GM12878 (cell line): ENCODE results near the gene MCC. TPM values are rescaled to one million over a fixed set of nuclear protein-coding genes. Genes with fewer than 3 reads are reported as not detected.

ENCODE experiments used
- ATAC-seq: fragments of 200-7000 bp; cut with Tn5 transposase; 3 replicates; pipeline ENCODE4 v1.9.1; 2020; ENCODE audit warnings: mild to moderate bottlenecking, moderate library complexity
- BruUV-seq: library from RNA; stranded (reverse); fragments of 400-500 nt; replicated peaks from 2 replicates; lab custom pipeline; 2021; lab: Mats Ljungman, UMichigan
- CTCF ChIA-PET: fragments of 300-600 bp; sonication (Branson Sonifier 250); formaldehyde crosslinking; extraction: SDS; loops from one replicate; lab custom pipeline; 2021; ENCODE audit warnings: inconsistent platforms; lab: Yijun Ruan, JAX
- POLR2A ChIA-PET: fragments of 350-600 bp; formaldehyde crosslinking; extraction: SDS; loops from one replicate; lab custom pipeline; 2021; ENCODE audit warnings: inconsistent platforms; lab: Charles Lee
- RAD21 ChIA-PET: fragments of 300-600 bp; sonication (Branson Sonifier 250); formaldehyde crosslinking; loops from one replicate; lab custom pipeline; 2023; ENCODE audit warnings: antibody characterized with exemption; ENCODE audit not compliant: unreplicated experiment; lab: Charles Lee
- SMC1A ChIA-PET: fragments of 300-600 bp; sonication (Branson Sonifier 250); formaldehyde crosslinking; loops from one replicate; lab custom pipeline; 2023; ENCODE audit not compliant: unreplicated experiment, uncharacterized antibody; lab: Charles Lee
- DNase-seq: peaks from one replicate; pipeline ENCODE4 v3.0.0-alpha.2; 2011; ENCODE audit warnings: low read depth, low spot score
- FAIRE-seq: peaks from 3 replicates; lab custom pipeline; 2011; peaks lifted over from hg19 to GRCh38; lab: Jason Lieb, UNC
- H2AFZ ChIP-seq: 2 replicates; pipeline ENCODE4 v1.6.0; 2011; ENCODE audit warnings: low read depth, low read length, control low read depth; ENCODE audit not compliant: control insufficient read depth
- H3K27ac ChIP-seq: 2 replicates; pipeline ENCODE4 v1.5.1; 2011; ENCODE audit warnings: control low read depth; ENCODE audit not compliant: control insufficient read depth, insufficient read depth
- H3K27me3 ChIP-seq, 2 experiments: replicated peaks in 1 of 2; 2 replicates each; pipeline versions ENCODE4 v1.6.0 to v1.6.1; 2011; ENCODE audit warnings: low read length in 1 of 2; ENCODE audit not compliant: control insufficient read depth in 2 of 2, insufficient read depth in 2 of 2
- H3K36me3 ChIP-seq, 2 experiments: 2 replicates each; pipeline ENCODE4 v1.5.1; 2011; ENCODE audit warnings: low read length in 1 of 2; ENCODE audit not compliant: control insufficient read depth in 2 of 2, insufficient read depth in 2 of 2
- H3K4me1 ChIP-seq: 2 replicates; pipeline ENCODE4 v1.6.1; 2011; ENCODE audit warnings: mild to moderate bottlenecking, low read length, moderate library complexity, mixed read lengths; ENCODE audit not compliant: control insufficient read depth, insufficient read depth
- H3K4me2 ChIP-seq: 2 replicates; pipeline ENCODE4 v1.6.0; 2011; ENCODE audit warnings: control low read depth; ENCODE audit not compliant: control insufficient read depth, insufficient read depth
- H3K4me3 ChIP-seq: fragments of 200-600 bp; sonication (generic); 2 replicates; pipeline ENCODE4 v1.5.1; 2016
- H3K79me2 ChIP-seq: 2 replicates; pipeline ENCODE4 v1.6.0; 2011; ENCODE audit warnings: low read length; ENCODE audit not compliant: control insufficient read depth, insufficient read depth
- H3K9ac ChIP-seq: 2 replicates; pipeline ENCODE4 v1.8.0; 2011; ENCODE audit warnings: low read length, control low read depth, mixed read lengths; ENCODE audit not compliant: control insufficient read depth, insufficient read depth
- H3K9me3 ChIP-seq: replicated peaks from 3 replicates; pipeline ENCODE4 v1.5.1; 2011; ENCODE audit warnings: mild to moderate bottlenecking, low read length; ENCODE audit not compliant: control insufficient read depth, insufficient read depth
- H4K20me1 ChIP-seq: 2 replicates; pipeline ENCODE4 v1.6.0; 2011; ENCODE audit not compliant: control insufficient read depth, insufficient read depth
- EP300 ChIP-seq, 2 experiments: fragments of 150-350 bp in 1 of 2; IDR thresholded peaks; 2 replicates each; pipeline ENCODE4 v1.6.1; 2011 to 2012; ENCODE audit warnings: low read depth in 2 of 2, low read length in 2 of 2, borderline replicate concordance in 1 of 2, improper control_type of control experiment in 1 of 2, inconsistent platforms in 1 of 2; ENCODE audit not compliant: control insufficient read depth in 1 of 2
- IKZF2 ChIP-seq, 2 experiments: fragments of 450-650 bp; IDR thresholded peaks; 2 replicates each; pipeline ENCODE4 v1.6.1; 2017; ENCODE audit warnings: mild to moderate bottlenecking in 2 of 2, moderate library complexity in 2 of 2
- KLF5 ChIP-seq: fragments of 450-650 bp; IDR thresholded peaks from 2 replicates; pipeline ENCODE4 v1.6.1; 2014; ENCODE audit warnings: mild to moderate bottlenecking; ENCODE audit not compliant: partially characterized antibody
- MYC ChIP-seq: IDR thresholded peaks from 2 replicates; pipeline ENCODE4 v1.6.1; 2011; ENCODE audit warnings: mild to moderate bottlenecking, low read length, moderate library complexity, inconsistent platforms; ENCODE audit not compliant: insufficient read depth, insufficient replicate concordance, insufficient read length, severe bottlenecking
- NFYA ChIP-seq: IDR thresholded peaks from 2 replicates; pipeline ENCODE4 v1.6.1; 2011; ENCODE audit warnings: low read depth, mild to moderate bottlenecking, low read length, improper control_type of control experiment, borderline replicate concordance
- RUNX3 ChIP-seq: IDR thresholded peaks from 2 replicates; pipeline ENCODE4 v1.6.1; 2012; ENCODE audit warnings: low read length, inconsistent platforms
- SMAD1 ChIP-seq: fragments of 450-650 bp; IDR thresholded peaks from 2 replicates; pipeline ENCODE4 v1.6.1; 2018; ENCODE audit warnings: mild to moderate bottlenecking, low read depth; ENCODE audit not compliant: partially characterized antibody
- ZZZ3 ChIP-seq: IDR thresholded peaks from 2 replicates; pipeline ENCODE4 v1.6.1; 2011; ENCODE audit warnings: low read depth; ENCODE audit not compliant: control insufficient read depth, insufficient read length
- WGBS: methylation state at CpG from one replicate; pipeline ENCODE4 v1.1.6; 2016; ENCODE audit warnings: low lambda C conversion rate; ENCODE audit not compliant: insufficient replicate concordance, insufficient coverage; ENCODE audit errors: missing lambda C conversion rate; 5-methylcytosine and 5-hydroxymethylcytosine counted together
- in situ Hi-C: fragments of 300-500 bp; cut with MboI; formaldehyde crosslinking; loops from 9 replicates; pipeline ENCODE4 v1.14.3; 2018; ENCODE audit warnings: mixed read lengths
- intact Hi-C: fragments of 100-400 bp; cut with micrococcal nuclease; formaldehyde crosslinking; loops from one replicate; pipeline ENCODE4 v1.14.2; 2022; ENCODE audit not compliant: unreplicated experiment
- polyA plus RNA-seq, 11 experiments: library from polyadenylated mRNA; depleted of rRNA in 4 of 11; unstranded in 6 of 11; stranded (reverse) in 5 of 11; fragments of >200 nt; fragmentation: Nextera tagmentation in 4 of 11; fragmentation: Illumina TruSeq in 1 of 11; extraction: Ambion mirVana in 4 of 11; extraction: Trizol in 1 of 11; gene quantifications; 1 replicate in 1 of 11; 2 replicates in 10 of 11; pipeline versions ENCODE4 v1.2.1 to v1.2.3, GENCODE V29; 2011 to 2016; ENCODE audit warnings: inconsistent platforms in 2 of 11, missing spikeins in 2 of 11, low read depth in 1 of 11
- total RNA-seq, 4 experiments: library from RNA; depleted of rRNA in 3 of 4; stranded (reverse); fragments of >200 nt in 3 of 4; fragmentation: Illumina TruSeq in 1 of 4; extraction: Trizol in 1 of 4; gene quantifications; 2 replicates each; pipeline versions ENCODE4 v1.2.1 to v1.2.3, GENCODE V29; 2013 to 2021

Gene MCC
- total and polyA plus RNA-seq, 10 of the 15 experiments (the other 5 are each of a cell fraction or from before 2014, with no cell fraction given) = 0.03 to 0.86 (median 0.16) TPM

- POLR2A ChIA-PET = no interaction called here
- SMC1A ChIA-PET = interaction anchor here (1.3 kb wide), 1 partner anchor 14 kb away, joined by 3 read pairs; no protein-coding TSS in a partner anchor
- Histone ChIP-seq H4K20me1 (no peaks in the 10 kb centered on the region), H3K4me3 (no peak overlapping the region), H3K79me2 (no peaks in the 10 kb centered on the region), H2AFZ (no peak overlapping the region), H3K27ac (no peak overlapping the region), H3K4me2 (no peak overlapping the region; the same call in 1 of the 2 replicates), H3K9ac (no peak overlapping the region), H3K4me1 (no peaks in the 10 kb centered on the region; the same call in 1 of the 2 replicates), H3K27me3 (no peaks in the 10 kb centered on the region; a peak in 2 of 4 replicates), H3K9me3 (no peaks in the 10 kb centered on the region), H3K36me3 (no peaks in the 10 kb centered on the region)
- no peak for TF ChIP-seq NFYA
- TF ChIP-seq IKZF2 (IDR thresholded peaks at IDR 0.05) = 0 out of 4 replicates have a peak, but pooled peaks of 1 of the 2 experiments have one; percentile 10
- RAD21 ChIA-PET = no interaction called here
- FAIRE-seq = no peak
- CTCF ChIA-PET = no interaction called here
- no peak for DNase-seq
- BruUV-seq = no TSS peak
- in situ Hi-C loops (no loop called here), intact Hi-C loops (no loop called here)
- no peak for ATAC-seq
- 29% methylated on average over 2 of the region's 2 CpGs for WGBS
Measured at GRCh38 chr5:113245427-113246225, 242.6 kb downstream of the MCC start.

GRCh38 chr5:113244966-113245365 is 243.3 kb downstream of the MCC start:
- Histone ChIP-seq H3K27me3 (no peaks in the 10 kb centered on the region; a peak in 1 of 4 replicates), H3K4me2 (no peak overlapping the region), H3K4me1 (no peaks in the 10 kb centered on the region; the same call in 1 of the 2 replicates), H3K9me3 (no peaks in the 10 kb centered on the region), H3K4me3 (no peak overlapping the region), H3K27ac (no peak overlapping the region), H4K20me1 (no peaks in the 10 kb centered on the region), H3K36me3 (no peaks in the 10 kb centered on the region), H3K9ac (no peak overlapping the region), H3K79me2 (no peaks in the 10 kb centered on the region), H2AFZ (no peak overlapping the region)
- ChIA-PET CTCF (interaction anchor here (1.2 kb wide), 1 partner anchor 248 kb away, joined by 3 read pairs; no protein-coding TSS in a partner anchor), SMC1A (interaction anchor here (1.3 kb wide), 1 partner anchor 13 kb away, joined by 3 read pairs; no protein-coding TSS in a partner anchor), RAD21 (no interaction called here), POLR2A (no interaction called here)
- no TSS peak for BruUV-seq
- TF ChIP-seq RUNX3 = no peak
- no peak for TF ChIP-seq KLF5
- no peak for TF ChIP-seq ZZZ3
- no peak for TF ChIP-seq SMAD1
- no peak for TF ChIP-seq MYC
- no peak for TF ChIP-seq EP300 (IDR thresholded peaks at IDR 0.05; ENCODE audit: borderline replicate concordance in 1 of 2, control insufficient read depth in 1 of 2, low read depth in 2 of 2, low read length in 2 of 2)
- FAIRE-seq (no peak), DNase-seq (no peak), ATAC-seq (no peak)
- WGBS = 66% methylated on average over 7 of the region's 9 CpGs
- intact Hi-C loops = no loop called here
- in situ Hi-C loops = no loop called here
